ENCODE measurements around the gene XPC.
A peak's percentile ranks its signal among the peaks of the same experiment; 100 is the strongest.

Gene XPC

DNA sequence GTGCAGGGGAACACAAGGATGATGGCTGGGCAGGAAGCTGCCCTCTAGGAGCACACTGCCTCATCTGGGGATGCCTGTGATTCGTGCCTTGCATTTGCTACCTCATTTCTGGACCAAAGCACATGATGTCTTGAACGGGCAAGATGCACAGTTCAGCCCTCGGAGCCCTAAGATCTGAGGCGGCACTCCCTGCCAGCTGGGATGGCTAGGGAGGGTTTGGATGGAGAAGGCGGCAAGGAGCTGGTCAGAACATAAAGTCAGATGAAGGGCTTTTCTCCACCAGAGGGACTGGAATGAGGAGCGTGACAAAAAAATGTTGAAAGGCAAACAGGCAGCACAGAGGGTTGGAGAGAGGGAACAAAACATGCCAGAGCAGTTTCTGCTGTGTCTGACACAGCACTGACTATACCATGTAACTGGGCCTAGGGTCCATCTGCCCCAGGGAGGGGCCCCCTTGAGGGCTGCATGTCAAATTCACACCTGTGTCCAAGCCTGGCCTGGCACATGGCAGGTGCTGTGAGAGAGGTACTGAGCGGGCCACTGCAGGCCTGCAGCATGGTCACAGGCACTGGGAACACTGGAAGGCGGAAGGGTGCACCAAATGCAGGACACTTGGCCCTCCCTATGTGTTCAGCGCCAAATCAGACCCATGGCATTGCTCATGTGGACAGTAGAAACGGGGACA is 31.9 kb downstream of the XPC start:
- no peak for DNase-seq

DNA sequence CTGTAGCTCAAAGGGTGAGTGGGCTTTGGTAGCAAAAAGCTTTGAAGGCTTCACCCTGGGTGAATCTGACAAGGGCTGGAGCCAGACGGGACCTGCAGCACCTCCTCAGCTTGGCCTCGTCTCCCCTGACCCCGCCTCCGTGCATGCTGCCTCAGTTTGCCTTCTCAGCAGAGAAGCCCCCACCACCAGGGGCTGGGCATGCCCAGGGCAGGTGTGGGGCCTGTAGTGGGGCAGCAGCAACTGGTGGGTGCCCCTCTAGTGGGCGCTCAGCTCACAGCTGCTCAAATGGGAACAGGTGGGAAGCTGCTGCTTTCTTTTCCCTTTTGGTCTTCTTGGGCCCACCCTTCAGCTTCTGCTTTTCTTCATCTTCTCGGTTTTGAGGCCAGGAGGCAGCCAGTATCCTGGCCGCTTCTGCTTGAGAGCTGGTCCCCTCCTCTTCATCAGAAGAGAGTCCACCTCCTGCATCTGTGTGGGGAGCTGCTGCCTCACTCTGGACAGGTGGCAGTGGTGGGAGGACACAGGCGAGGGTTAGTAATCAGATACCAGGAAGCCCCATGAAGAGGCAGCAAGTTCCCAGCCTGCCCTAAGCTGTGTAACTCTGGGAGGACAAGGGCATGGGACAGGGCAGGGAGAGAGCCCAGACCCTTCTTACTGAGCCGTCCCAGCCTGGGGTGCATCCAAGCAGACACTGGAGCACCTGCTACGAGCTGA is 32.6 kb downstream of the XPC start:
- no peak for DNase-seq

DNA sequence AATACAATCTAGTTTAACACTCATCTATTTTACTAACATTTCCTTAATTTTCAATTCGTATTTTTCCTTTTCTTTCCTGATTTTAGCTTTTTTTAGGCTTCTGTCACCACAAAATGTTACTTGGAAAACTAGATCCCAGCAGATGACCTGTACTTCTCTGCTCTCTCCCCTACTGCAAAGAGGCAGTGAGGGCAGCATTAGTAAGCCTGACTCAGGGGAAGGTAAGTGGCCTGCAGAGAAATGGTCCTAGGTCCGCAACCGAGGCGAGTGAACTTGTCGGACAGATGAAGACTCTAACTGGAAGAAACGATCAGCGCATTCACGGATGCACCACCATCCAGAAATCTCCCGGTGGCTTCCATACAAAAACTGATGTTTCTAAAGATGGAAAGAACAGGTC is 33.2 kb downstream of the XPC start:
- DNase-seq: no peak

DNA sequence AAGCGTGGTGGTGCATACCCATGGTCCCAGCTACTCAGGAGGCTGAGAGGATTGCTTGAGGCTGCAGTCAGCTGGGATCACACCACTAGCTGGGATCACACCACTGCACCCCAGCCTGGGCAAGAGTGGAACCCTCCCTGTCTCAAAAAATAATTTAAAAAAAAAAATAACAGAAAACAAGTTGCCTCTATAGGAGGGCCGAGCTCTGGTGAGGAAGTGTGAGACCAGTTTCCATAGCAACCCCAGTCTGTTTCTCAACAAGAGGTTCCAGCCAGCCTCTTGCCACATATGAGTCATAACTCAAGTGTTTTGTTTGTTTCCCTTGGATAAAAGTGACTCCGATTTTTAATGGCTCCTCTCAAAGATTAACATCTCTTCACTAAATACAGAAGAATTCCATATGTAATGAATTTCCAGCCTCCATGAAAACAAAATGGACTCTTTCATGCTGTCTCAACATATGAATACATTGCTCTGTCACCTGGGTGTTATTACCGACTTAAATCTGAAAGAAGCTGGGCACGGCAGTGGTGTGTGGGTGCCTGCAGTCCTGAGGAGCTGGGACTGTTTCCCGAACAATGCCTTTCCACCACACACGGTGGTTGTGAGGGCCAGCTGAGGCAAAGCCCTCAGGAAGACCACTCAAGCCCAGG is 33.9 kb downstream of the XPC start:
- peak; percentile 58 for DNase-seq

DNA sequence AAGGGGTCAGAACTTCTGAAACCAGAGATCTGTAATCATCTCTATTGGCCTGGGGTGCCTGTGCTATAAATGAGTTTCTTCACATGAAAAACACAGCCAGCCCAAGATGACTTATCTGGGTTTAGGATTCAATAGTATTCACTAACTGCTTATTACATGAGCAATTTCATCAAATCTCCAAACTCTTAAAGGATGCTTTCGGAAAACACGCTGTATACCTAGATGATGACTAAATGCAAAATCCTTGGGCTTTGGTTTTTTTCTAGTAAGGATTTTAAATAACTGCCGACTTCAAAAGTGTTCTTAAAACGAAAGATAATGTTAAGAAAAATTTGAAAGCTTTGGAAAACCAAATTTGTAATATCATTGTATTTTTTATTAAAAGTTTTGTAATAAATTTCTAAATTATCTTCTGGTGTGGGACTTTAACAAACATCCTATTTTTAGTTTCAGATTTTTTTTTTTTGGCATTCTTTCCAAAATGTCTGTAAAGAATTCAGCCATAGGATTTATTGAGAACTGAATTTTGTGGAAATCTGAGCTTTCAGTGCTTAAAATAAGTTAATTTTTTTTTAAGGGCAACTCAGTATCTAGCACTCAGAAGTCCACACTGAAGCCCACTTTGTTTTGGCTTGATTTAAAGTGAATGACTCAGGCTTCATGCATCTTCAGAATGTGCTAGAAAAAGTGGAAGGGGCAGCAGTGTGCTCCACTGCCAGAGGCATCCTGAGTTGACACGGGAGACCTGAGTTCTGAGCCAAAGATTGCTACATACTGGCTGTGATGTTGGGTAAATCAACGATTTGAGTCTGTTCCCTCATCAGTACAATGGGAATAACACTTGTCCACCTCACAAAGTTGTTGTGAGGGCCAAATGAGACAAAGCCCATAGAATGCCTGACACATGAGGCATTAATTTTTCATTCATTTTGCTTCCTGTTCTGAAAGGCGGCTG is 34.9 kb downstream of the XPC start:
- no peak for DNase-seq

DNA sequence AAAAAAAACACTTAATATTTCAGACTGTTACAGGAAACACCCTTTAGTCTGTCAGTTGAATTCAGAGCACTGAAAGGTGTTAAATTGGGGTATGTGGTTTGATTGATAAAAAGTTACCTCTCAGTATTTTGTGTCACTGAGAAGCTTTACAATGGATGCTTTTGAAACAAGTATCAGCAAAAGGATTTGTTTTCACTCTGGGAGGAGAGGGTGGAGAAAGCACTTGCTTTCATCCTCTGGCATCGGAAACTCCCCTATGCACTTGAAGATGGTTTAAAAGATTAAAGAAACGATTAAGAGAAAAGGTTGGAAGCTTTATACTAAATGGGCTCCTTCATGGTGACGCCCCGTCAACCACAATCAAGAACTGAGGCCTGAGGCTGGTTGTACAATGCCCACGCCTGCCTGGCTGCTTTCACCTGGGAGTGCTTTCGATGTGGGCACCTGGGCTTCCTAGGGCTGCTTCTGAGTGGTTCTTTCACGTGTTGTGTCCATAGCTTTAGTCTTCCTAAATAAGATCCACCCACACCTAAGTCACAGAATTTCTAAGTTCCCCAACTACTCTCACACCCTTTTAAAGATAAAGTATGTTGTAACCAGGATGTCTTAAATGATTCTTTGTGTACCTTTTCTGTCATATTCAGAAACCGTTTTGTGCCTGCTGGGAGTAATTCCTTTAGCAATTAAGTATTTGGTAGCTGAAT is 35.7 kb downstream of the XPC start:
- peak; percentile 51 for DNase-seq

DNA sequence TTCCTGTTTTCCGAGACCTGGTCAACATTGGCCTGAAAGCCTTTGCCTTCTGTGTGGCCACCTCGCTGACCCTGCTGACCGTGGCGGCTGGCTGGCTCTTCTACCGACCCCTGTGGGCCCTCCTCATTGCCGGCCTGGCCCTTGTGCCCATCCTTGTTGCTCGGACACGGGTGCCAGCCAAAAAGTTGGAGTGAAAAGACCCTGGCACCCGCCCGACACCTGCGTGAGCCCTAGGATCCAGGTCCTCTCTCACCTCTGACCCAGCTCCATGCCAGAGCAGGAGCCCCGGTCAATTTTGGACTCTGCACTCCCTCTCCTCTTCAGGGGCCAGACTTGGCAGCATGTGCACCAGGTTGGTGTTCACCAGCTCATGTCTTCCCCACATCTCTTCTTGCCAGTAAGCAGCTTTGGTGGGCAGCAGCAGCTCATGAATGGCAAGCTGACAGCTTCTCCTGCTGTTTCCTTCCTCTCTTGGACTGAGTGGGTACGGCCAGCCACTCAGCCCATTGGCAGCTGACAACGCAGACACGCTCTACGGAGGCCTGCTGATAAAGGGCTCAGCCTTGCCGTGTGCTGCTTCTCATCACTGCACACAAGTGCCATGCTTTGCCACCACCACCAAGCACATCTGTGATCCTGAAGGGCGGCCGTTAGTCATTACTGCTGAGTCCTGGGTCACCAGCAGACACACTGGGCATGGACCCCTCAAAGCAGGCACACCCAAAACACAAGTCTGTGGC is 36.6 kb downstream of the XPC start:
- DNase-seq: no peak

DNA sequence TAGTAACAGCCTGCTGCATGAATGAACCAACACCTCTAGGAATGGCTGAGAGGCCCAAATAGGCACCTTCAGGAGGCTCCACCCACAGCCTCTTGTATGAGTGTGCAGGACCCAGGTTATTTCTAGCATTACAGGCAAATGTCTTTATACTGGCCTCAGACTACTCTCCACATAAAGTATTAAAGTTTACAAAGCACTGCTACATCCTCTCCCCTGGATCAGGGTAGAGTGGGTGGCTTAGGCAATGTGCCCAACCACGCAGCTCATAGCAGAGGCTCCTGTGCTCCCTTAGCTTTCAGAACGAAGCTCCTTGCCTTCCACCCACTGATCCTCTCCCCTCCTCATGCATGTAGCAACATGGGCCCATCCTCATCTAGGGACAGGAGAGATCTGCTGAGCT is 37.3 kb downstream of the XPC start:
- DNase-seq: no peak

DNA sequence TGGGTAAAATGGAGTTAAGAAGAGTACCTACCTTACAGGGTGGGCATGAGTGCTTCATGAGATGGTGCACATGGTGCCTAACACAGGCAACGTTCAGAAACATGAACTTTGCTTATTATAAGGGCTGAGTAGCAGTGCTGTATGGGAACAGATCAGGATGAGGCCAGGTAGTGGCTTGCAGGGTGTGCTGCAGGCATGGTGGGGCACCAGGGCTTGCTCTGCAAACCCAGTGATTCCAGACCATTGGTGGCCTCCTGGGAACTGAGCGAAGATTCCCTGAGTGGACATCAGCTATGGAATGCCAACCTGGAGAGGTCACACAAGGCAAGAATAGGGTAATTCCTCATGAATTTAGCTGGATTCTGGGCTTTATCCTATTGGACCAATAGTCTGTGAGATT is 37.7 kb downstream of the XPC start:
- DNase-seq: no peak

DNA sequence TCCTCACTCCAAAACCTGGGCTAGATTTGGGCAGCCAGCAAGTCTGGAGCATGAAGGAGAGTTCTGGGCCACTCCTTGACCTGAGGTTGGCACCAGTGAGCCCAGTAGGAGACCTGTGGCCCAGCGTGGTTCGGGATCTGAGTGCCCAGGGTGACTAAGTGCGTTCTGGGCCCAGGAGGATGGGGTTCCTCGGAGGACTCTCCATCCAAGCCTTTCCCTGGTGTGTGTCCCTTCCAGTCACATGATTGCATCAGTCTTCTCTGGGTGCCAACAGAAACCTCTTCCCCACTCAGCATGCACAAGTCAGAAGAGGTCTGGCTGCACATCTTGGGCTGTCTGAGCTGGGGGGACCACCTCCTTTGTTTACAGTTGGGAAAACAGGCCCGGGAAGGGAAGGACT is 38.6 kb downstream of the XPC start:
- no peak for DNase-seq

DNA sequence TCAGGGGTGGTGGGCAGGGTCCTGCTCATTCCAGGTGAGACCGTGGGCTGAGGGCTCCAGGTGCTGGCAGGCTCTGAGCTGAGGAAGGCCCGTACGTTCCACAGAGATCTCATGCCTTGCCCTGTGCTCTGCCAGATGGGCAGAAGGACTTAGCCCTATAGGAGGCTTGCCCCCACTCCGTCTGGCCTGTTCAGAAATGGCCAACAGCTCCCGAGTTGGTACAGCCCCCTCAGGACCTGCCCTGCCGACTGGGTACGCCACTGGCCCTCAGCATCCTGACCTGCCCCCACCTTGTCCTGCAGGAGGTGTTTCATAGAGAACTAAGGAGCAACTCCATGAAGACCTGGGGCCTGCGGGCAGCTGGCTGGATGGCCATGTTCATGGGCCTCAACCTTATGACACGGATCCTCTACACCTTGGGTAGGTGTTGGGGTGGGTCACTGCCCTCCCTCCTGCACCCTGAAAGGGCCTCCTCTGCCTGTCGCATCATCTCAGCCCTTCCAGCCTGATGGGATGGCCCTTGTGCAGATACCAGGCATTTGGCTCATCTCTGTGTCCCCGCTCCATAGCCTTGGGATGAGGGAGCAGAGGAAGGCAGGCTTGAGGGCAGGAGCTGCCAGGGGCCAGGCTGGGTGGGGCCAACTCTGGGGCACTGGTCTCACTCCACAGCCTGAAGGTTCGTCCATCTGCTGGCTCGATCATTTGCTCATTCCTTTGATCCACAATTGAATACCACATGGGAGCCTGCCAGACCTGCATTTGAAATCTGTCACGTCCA is 39.3 kb downstream of the XPC start:
- DNase-seq: no peak

DNA sequence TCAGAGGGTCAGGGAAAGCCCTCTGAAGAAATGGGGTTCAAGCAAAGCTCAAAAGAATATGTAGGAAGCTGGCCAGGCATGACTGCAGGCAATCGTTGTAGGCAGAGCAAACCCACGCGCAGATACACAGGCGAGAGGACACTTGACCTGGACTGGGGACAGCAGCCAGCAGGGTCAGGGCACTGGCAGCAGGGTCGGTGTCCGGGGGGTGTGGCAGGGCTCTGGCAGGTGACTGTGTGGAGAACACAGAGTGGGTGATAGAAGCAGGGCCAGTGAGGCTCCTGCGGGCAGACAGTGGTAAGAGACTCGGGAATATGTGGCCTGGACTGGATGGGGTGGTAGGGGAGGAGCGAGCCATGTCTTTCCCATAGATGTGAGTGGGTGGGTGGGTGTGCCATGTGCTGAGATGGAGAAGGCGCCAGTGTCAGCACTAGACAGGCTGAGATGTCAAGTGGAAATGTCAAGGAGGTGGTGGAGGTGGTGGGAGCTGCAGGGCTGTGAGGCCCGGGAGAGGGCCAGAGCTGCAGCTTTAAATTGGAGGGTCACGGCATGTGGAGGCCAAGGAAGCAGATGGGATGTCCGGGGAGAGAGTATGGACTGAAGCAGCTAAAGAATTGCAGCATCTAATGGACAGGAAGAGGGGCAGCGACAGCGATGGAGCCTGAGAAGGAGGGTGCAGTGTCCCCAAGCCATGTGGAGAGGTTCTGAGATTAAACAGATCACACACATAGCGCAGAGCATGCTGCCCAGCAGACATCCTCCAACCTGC is 40.1 kb downstream of the XPC start:
- DNase-seq: no peak

DNA sequence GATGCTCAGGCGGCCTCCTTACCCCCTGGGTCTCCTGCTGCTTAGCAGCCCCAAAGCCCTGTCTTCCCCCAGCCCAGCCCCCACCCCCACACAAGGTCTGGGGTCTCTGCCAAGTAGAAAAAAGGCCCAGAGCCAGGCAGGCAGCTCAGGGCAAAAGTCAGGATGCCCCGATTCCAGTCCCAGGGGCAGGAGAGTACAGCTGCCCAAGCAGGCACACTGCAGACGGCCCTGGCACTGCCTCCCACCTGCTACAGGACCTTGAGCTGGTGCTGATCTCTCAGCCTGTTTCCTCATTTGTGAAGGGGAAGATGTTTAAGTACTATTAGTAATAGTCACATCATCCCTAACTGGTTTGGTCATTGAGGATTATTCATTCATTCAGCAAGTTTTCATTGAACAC is 41.0 kb downstream of the XPC start:
- no peak for DNase-seq

DNA sequence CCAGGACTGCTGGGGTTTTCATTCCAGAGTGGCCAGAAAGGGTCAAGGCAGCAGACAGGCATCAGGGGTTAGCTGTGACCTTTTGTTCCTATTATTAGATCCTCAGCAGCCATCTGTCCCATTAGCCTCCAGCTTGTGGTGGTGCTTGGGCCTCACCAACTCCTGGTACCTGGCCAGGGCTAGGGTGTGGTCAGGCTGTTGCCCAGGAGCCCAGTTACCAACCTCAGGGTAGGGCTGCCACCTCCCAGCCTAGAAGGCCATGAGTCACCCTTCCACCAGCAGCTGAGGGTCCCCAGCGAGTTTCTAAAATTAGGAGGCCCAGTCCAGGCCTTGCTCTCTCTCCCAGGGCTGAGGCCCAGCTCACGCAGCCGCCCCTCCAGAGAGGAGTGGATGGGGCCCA is 41.4 kb downstream of the XPC start:
- DNase-seq: no peak

DNA sequence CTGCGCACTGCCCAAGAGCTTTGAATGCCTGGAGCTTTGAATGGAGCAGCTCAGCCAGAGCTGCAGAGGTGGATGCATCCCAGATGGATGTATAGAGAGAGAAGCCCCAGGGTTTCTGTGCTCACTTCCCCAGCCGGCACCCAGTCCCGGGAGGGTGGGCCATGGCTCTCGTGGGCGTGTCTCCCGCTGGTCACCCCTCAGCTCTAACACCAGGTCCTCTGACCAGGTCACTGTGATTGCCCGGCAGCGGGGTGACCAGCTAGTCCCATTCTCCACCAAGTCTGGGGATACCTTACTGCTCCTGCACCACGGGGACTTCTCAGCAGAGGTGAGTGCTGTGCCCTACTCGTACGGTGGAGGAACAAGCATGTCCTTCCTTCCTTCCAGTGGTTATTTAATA is 42.8 kb downstream of the XPC start:
- DNase-seq: no peak

DNA sequence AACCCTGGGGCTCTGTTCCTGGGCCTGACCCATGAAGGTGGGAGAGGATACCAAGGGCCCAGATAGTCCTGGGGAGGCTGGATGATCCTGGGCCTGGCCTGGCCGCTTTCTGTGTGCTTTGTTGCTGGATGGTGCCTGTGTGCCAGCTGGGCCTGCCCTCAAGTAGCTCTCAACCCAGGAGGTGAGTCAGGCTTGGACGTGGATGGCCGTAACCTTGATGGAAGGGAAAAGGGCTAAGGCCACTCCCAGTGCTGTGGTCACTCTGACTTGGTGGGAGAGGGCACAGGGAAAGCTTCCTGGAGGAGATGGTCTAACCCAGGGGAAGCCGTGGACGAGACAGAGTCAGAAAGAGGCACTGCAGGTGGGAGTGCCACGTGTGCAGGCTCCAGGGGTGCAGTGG is 44.1 kb downstream of the XPC start:
- no peak for DNase-seq

DNA sequence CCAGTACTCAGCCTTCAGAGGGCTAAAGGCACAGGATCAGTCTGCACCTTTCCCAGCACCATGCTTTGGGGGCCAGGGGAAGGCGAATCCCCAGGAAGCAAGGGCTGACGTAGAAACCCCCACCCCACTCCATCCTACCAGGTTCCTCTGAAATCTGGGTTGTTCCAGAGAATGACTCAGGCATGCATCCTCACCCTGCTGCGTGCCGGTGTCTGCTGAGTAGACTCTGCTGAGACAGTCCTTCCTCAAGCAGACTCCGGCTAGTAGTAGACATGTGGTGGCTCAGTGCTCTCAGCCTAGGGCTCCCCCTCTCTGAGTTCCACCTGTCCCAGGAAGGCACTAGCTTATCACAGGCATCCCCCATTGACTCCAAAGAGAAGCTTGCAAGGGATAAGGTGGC is 44.5 kb downstream of the XPC start:
- no peak for DNase-seq

DNA sequence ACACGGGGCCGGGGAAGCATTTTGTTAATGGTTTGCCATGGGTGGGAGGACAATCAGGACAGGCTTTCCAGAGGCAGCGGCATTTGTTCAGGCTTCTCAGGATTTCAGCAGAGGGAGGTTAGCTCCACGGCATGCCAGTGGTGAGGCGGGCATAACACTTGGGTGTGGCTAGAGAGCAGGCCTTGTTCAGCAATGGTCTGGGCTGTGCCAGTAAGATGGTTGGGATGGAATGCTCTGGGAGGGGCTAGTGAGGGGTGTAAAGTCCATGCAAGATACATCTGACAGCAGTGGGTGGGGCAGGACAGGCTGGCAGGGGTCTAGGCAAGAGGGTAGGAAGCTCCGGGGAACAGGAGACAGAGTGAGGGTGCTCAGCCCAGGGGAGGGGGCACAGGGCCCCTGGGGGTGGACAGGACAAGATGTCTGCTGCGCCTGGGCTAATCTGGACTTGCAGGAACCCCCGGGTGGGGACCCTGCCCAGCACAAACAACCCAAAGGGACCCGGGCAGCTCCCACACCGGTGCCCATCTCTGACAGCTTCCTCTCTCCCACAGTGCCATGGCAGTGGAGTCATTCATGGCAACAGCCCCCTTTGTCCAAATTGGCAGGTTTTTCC is 45.1 kb downstream of the XPC start:
- no peak for DNase-seq

DNA sequence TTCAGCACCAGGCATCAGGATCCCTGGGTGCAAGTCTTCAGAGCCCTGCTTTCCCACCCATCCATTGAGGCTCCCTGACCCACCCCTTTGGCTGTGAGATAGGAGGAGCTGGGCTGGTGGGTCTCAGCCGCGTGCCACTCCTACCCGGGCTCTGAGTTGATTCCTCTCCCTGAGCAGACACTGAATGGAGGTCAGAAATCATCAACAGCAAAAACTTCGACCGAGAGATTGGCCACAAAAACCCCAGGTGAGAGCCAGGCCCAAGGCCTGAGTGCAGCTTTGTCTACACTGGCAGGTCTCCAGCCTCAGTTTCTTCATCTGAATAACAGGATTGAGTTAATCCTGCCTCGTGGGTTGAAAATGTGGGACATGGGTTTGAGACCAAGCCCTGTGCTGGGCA is 45.7 kb downstream of the XPC start:
- DNase-seq: no peak

DNA sequence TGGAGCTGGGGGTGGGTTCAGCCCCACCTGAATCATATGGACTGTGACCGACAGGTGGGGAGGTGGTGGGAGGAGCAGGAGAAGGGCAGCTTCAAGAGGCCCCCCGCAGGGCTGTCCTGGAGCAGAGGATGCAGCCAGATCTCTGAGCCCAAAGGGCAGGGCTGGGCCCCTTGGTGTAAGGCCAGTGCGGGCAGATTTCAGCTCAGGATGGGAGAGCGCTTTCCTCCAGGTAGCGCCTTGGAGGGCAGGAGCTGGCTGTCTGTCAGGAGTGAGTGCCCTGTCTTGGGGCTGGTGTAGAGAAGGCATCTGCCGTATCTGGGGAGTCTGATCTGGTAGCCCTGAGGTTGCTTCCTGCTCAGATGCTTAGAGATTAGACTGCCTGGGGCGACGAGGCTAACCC is 46.3 kb downstream of the XPC start:
- no peak for DNase-seq

Measured in stimulated activated CD4-positive, alpha-beta T cell treated with anti-CD3 and anti-CD28 coated beads, Interleukin-15, amount 100 ng/mL, for 24 hours (primary cell).